Activated naive CD8-positive, alpha-beta T cell treated with anti-CD3 and anti-CD28 coated beads, Interleukin-2, amount 50 U/mL, for 16 hours (primary cell): ENCODE results near the gene CCDC9.
"Not testable (repeated sequence)": the region's sequence is repeated elsewhere in the genome, so short reads cannot be mapped to it uniquely, and the experiment has no call there.

Experiments used
- DNase-seq: peaks from one replicate; pipeline ENCODE4 v3.0.0-alpha.2; 2020; ENCODE audit warnings: low read depth, low spot score

CCDC9 gene

GRCh38 chr19:47261946-47262793, 5.8 kb downstream of the CCDC9 start:
- not testable (repeated sequence) for DNase-seq

GRCh38 chr19:47264629-47265028, 8.3 kb downstream of the CCDC9 start:
- no peak for DNase-seq

GRCh38 chr19:47266401-47266941, 10.1 kb downstream of the CCDC9 start:
- DNase-seq: no peak

- no peak for DNase-seq
Observed at GRCh38 chr19:47267350-47267759, 11.0 kb downstream of the CCDC9 start.

DNA sequence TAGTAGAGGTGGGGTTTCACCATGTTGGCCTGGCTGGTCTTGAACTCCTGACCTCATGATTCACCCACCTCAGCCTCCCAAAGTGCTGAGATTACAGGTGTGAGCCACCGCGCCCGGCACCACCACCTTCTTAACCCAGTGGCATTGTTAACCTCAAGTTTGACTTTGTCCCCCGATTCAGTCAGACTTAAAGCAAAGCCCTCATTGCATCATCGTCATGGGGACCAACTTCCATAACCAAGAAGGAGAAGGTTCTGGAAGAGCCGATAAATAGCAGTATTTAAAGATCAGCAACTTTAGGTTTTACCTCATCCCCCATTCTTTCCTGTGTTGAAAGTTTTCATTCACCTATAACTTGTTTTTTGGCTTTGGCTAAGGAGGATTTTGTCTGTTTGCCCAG, 11.7 kb downstream of the CCDC9 start:
- no peak for DNase-seq

DNA sequence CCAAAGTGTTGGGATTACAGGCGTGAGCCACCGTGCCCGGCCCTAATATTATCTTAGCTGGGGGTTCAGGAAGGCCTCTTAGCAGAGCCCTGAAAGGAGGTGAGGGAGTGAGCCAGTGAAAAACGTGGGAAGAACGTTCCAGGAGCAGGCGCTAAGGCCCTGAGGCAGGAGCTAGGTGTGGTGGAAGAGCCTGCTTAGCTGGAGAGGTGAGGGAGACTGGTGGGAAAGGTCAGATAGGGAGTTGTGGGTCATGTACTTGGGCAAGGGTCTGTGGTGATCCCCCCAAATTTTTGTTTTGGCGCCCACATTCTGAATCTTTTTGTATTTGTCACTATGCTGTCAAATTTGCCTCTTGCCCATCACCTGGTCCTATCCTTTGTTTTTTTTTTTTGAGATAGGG, 13.3 kb downstream of the CCDC9 start:
- no peak for DNase-seq

DNA sequence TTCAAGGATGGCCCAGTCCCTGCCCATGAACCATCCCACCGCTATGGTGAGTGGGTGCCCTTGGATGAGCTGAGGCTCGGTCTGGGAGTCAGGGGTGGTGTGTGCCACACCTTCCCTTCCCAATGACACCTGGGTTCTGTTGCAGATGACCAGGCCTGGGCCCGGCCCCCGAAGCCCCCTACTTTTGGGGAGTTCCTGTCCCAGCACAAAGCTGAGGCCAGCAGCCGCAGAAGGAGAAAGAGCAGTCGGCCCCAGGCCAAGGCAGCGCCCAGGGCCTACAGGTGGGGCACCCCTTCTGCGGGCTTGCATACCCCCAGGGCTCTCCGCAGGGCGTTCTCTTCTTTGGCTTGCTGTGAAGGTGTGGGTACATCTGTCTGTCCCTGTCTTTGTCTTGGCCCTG, 14.1 kb downstream of the CCDC9 start:
- DNase-seq: no peak

DNA sequence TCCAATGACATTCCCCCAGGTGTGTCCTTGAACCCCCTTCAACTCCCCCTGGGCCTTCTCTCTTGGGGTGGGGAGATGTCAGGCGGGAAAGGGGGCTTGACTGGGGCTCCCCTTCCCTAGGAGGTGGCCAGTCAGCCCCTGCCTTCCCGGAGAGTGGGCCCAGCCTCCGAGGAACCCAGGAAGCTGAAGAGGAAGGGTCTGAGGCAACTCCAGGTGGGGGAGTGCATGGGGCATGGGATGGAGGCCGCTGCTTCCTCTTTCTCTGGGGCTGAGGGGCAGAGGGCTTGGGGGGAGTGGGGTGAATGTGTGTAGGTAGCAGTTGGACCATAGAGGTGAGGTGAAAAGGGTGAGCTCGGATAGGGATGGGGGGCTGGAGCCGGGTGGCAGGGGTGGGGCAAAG, 15.6 kb downstream of the CCDC9 start:
- DNase-seq: no peak

DNA sequence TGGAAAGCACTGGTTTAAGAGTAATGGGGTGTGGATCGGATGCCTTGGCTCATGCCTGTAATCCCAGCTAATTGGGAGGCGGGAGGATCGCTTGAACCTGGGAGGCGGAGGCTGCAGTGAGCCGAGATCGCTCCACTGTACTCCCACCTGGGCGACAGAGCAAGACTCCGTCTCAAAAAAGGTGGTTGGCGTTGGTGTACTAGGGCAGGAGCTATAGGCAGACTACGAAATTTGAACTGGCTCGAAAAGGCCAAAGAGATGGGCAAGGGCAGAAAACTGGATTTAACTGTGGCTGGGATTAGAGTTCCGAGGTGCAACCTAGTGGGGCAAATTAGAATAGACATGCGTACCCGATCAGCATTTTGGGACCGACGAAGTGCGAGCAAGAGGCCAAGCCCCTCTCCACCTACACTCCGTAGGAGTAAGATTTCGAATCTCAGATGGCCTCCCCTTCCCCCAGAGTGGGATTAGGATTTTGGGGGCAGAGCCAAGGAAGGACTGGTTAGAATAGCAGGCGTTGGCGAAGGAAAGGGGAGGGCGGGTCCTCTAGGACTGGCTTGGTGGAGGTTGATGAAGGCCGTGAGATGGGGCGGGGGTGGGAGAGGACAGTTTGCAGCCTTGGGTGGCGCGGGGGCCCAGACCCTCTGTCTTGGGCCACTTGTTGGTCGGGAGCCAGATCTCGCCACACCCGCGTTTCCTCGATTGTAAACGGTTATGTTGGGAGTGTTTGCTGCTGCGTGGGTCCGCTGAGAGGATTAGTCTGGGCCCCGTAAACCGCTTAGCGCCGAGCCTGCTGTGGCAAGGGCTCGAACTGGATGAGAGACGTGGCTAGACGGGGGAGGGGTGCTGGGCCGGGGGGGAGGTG, 16.4 kb downstream of the CCDC9 start:
- DNase-seq: peak; percentile 11

GRCh38 chr19:47273313-47274070, 17.2 kb downstream of the CCDC9 start:
- DNase-seq: peak; percentile 81

- DNase-seq: peak; percentile 99
Observed at GRCh38 chr19:47274071-47274890, 18.0 kb downstream of the CCDC9 start, which contains the start of gene INAFM1. TSS of gene INAFM1 (plus strand) at chr19:47274885. CDS start at chr19:47274920, 35 bp downstream.

- DNase-seq: no peak
Observed at GRCh38 chr19:47274891-47275761, 18.8 kb downstream of the CCDC9 start.

- no peak for DNase-seq
Observed at GRCh38 chr19:47275791-47276461, 19.6 kb downstream of the CCDC9 start.

DNA sequence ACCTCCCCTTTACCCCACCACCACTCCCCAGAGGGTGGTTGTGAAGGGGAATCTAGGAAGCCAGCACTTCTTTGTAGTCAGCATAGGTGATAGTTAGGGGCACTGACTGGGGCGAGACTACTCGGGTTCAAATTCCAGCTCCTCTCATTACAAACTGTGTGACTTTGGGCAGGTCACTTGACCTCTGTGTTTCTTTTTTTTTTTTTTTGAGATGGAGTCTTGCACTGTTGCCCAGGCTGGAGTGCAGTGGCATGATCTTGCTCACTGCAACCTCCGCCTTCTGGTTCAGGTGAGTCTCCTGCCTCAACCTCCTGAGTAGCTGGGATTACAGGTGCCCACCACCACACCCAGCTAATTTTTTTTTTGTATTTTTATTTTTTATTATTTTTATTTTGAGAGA, 20.2 kb downstream of the CCDC9 start:
- not testable (repeated sequence) for DNase-seq

GRCh38 chr19:47280183-47280797, 24.0 kb downstream of the CCDC9 start:
- DNase-seq: no peak

- no peak for DNase-seq
Observed at GRCh38 chr19:47283405-47284059, 27.2 kb downstream of the CCDC9 start.

DNA sequence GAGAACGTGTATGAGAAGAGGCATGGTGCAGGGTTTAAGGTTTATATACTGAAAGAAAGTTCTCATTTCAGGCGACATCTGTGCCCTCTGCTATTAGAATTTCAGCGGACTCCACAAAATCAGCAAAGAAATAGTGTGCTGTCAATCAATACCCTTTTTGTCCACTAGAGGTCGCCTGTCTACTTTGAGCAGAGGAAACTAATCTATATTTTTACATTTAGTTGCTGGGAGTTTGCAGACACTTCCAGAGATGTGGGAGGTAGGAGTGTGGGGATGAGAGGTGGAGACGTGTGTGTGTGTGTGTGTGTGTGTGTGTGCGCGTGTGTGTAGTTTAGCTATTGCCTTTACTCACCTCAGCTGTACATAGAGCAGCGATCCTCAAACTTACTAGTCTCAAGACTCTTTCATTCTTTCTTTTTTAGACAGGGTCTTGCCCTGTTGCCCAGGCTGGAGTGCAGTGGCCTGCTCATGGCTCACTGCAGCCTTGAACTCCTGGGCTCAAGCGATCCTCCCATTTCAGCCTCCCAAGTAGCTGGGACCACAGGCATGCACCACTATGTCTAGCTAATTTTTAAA, 28.1 kb downstream of the CCDC9 start:
- DNase-seq: no peak

GRCh38 chr19:47296036-47296435, 39.7 kb downstream of the CCDC9 start:
- DNase-seq: peak; percentile 72
